ENCODE measurements around the gene C11orf71. TPM values are rescaled to one million over a fixed set of nuclear protein-coding genes. Genes with fewer than 3 reads are reported as not detected.

The C11orf71 gene
- total RNA-seq, 1 donor from 2014 or later, result 6.7 TPM

- Mint-ChIP-seq H3K27me3 (ENCODE audit: unreplicated experiment) (no peaks in the 10 kb centered on the region), H3K27ac (ENCODE audit: unreplicated experiment) (no peak overlapping the region), H3K4me3 (ENCODE audit: unreplicated experiment) (no peak overlapping the region), H3K4me1 (ENCODE audit: unreplicated experiment) (peaks cover 10% of the 10 kb centered on the region), H3K9me3 (ENCODE audit: unreplicated experiment) (no peaks in the 10 kb centered on the region), H3K36me3 (ENCODE audit: low read depth, unreplicated experiment) (peaks cover 7% of the 10 kb centered on the region)
- DNase-seq (ENCODE audit: low spot score), result no peak
- TF ChIP-seq, protein P1, sequence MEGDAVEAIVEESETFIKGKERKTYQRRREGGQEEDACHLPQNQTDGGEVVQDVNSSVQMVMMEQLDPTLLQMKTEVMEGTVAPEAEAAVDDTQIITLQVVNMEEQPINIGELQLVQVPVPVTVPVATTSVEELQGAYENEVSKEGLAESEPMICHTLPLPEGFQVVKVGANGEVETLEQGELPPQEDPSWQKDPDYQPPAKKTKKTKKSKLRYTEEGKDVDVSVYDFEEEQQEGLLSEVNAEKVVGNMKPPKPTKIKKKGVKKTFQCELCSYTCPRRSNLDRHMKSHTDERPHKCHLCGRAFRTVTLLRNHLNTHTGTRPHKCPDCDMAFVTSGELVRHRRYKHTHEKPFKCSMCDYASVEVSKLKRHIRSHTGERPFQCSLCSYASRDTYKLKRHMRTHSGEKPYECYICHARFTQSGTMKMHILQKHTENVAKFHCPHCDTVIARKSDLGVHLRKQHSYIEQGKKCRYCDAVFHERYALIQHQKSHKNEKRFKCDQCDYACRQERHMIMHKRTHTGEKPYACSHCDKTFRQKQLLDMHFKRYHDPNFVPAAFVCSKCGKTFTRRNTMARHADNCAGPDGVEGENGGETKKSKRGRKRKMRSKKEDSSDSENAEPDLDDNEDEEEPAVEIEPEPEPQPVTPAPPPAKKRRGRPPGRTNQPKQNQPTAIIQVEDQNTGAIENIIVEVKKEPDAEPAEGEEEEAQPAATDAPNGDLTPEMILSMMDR (IDR thresholded peaks at IDR 0.05; ENCODE audit: unreplicated experiment), result no peak
These were observed 30.0 kb upstream of the C11orf71 start for GRCh38 chr11:114430290-114430689.

DNA sequence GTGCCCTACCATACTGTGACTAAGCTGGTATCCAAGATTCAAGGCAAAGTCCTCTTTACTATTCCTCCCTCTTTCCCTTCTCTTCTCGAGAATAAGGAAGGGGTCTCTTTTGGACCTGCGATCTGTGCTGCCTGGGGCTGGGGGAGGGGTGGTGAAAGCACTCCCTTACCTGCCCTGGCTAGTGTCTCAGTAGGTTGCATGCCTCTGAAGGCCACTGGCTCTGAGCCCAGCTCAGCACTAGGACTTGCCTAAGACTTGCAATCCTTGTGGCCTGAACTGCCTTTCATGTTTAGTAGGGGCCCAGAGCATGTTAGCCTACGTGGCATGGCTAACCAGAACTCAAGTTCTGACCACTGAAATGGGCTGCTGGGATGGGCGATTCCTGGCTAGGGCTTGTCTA is 26.0 kb upstream of the C11orf71 start:
- no peak for DNase-seq (ENCODE audit: low spot score)
- TF ChIP-seq, protein P1 (IDR thresholded peaks at IDR 0.05; ENCODE audit: unreplicated experiment), result no peak
- Mint-ChIP-seq H3K9me3 (ENCODE audit: unreplicated experiment) (no peaks in the 10 kb centered on the region), H3K4me3 (ENCODE audit: unreplicated experiment) (no peak overlapping the region), H3K27me3 (ENCODE audit: unreplicated experiment) (peaks cover 1% of the 10 kb centered on the region), H3K36me3 (ENCODE audit: low read depth, unreplicated experiment) (no peaks in the 10 kb centered on the region), H3K4me1 (ENCODE audit: unreplicated experiment) (no peaks in the 10 kb centered on the region), H3K27ac (ENCODE audit: unreplicated experiment) (no peak overlapping the region)

DNA sequence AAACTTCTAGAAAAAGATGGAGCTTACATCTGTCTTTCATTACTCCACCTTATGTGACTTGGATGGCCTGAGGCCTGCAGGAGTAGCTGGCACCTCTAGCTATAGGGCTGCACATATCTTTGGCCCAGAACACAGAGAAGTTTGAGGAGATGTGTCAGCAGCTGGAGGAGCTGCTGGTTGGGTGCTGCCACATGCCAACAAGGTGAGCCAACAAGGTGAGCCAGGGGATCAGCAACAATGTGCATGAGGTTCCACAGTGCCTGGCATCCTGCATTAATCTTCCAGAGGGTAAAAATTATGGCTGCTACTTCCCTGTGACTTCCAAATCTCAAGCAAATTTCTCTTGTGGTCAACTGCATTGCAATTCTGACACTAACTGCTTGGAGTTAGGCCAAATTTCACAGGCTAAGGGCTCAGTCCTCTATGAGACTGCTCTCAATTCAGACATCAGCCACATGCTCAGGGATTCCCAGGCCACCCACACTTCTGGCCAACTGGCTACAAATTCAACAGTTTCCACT is 16.2 kb upstream of the C11orf71 start:
- DNase-seq (ENCODE audit: low spot score), result no peak
- Mint-ChIP-seq H3K36me3 (ENCODE audit: low read depth, unreplicated experiment) (no peaks in the 10 kb centered on the region), H3K27ac (ENCODE audit: unreplicated experiment) (no peak overlapping the region), H3K4me1 (ENCODE audit: unreplicated experiment) (no peaks in the 10 kb centered on the region), H3K4me3 (ENCODE audit: unreplicated experiment) (no peak overlapping the region), H3K27me3 (ENCODE audit: unreplicated experiment) (peaks cover 1% of the 10 kb centered on the region), H3K9me3 (ENCODE audit: unreplicated experiment) (no peaks in the 10 kb centered on the region)
- TF ChIP-seq, protein P1 (IDR thresholded peaks at IDR 0.05; ENCODE audit: unreplicated experiment), result no peak

- no peaks in the 10 kb centered on the region for H3K36me3 Mint-ChIP-seq (ENCODE audit: low read depth, unreplicated experiment)
- H3K27me3 Mint-ChIP-seq (ENCODE audit: unreplicated experiment), result peaks cover 1% of the 10 kb centered on the region
- DNase-seq (ENCODE audit: low spot score), result no peak
- no peaks in the 10 kb centered on the region for H3K9me3 Mint-ChIP-seq (ENCODE audit: unreplicated experiment)
- TF ChIP-seq, protein P1 (IDR thresholded peaks at IDR 0.05; ENCODE audit: unreplicated experiment), result no peak
- no peak overlapping the region for H3K4me3 Mint-ChIP-seq (ENCODE audit: unreplicated experiment)
- no peaks in the 10 kb centered on the region for H3K4me1 Mint-ChIP-seq (ENCODE audit: unreplicated experiment)
- no peak overlapping the region for H3K27ac Mint-ChIP-seq (ENCODE audit: unreplicated experiment)
These were observed 13.6 kb upstream of the C11orf71 start for GRCh38 chr11:114413958-114414357.

GRCh38 chr11:114412946-114413345 is 12.6 kb upstream of the C11orf71 start:
- peaks cover 1% of the 10 kb centered on the region for H3K27me3 Mint-ChIP-seq (ENCODE audit: unreplicated experiment)
- no peaks in the 10 kb centered on the region for H3K4me1 Mint-ChIP-seq (ENCODE audit: unreplicated experiment)
- no peak overlapping the region for H3K4me3 Mint-ChIP-seq (ENCODE audit: unreplicated experiment)
- no peak overlapping the region for H3K27ac Mint-ChIP-seq (ENCODE audit: unreplicated experiment)
- no peaks in the 10 kb centered on the region for H3K9me3 Mint-ChIP-seq (ENCODE audit: unreplicated experiment)
- H3K36me3 Mint-ChIP-seq (ENCODE audit: low read depth, unreplicated experiment), result no peaks in the 10 kb centered on the region
- TF ChIP-seq, protein P1 (IDR thresholded peaks at IDR 0.05; ENCODE audit: unreplicated experiment), result no peak
- no peak for DNase-seq (ENCODE audit: low spot score)
